HG02981 (cell line): ENCODE measurements around the gene THBS2.

Experiments
- ATAC-seq: cut with Tn5 transposase; IDR thresholded peaks from one replicate; pipeline ENCODE4 v1.9.1; 2021; ENCODE audit warnings: mild to moderate bottlenecking, moderate library complexity; ENCODE audit not compliant: unreplicated experiment

The THBS2 gene

DNA sequence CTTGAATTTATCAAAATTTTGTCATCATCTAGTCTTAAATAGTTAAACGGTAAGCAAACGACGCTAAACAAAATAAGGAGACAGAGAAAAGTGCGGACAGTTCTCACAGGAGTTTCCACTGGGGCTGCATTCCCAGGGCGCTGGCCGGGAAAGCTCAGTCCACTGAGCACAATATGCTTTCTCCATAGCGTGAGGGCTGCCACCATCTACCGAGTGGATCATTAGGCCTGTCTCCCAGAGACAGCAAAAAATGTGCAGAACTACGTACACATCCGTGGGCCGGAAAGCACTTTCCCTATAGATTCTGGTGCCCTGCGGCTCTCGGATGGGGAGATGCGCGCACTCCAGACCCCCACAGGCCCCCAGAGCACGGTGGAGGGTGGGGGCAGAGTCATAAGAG lies 84.9 kb downstream of the THBS2 start:
- no peak for ATAC-seq

- ATAC-seq, result no peak
Measured at GRCh38 chr6:169168302-169168630, 85.4 kb downstream of the THBS2 start.

- ATAC-seq, result no peak
Measured at GRCh38 chr6:169167581-169168301, 85.9 kb downstream of the THBS2 start.

- ATAC-seq, result no peak
Measured at GRCh38 chr6:169166896-169167580, 86.6 kb downstream of the THBS2 start.
